ENCODE data around the gene PCDHA1. TPM values are rescaled to one million over a fixed set of nuclear protein-coding genes. Genes with fewer than 3 reads are reported as not detected.
"Not testable (repeated sequence)": the region's sequence is repeated elsewhere in the genome, so short reads cannot be mapped to it uniquely, and the experiment has no call there.

The PCDHA1 gene
- total and polyA plus RNA-seq, 9 of the 15 experiments (the other 6 are each of a cell fraction or from before 2014, with no cell fraction given): not detected

GRCh38 chr5:140875085-140876065, 89.4 kb downstream of the PCDHA1 start, which contains the start of gene PCDHA12 (continued):
- TF ChIP-seq ZNF609 (CRISPR knock-in tag; IDR thresholded peaks at IDR 0.05; ENCODE audit: borderline replicate concordance) (no peak), FOXO4 (CRISPR knock-in tag; IDR thresholded peaks at IDR 0.05) (no peak)

- H3K4me1 ChIP-seq (replicated peaks in 1 of 2; ENCODE audit: control insufficient read depth in 2 of 2, insufficient read depth in 2 of 2, low read length in 2 of 2); H4K20me1 ChIP-seq (replicated peaks; ENCODE audit: control insufficient read depth, insufficient read depth, low read length); H3K9ac ChIP-seq (ENCODE audit: insufficient read depth in 1 of 2, low read depth in 2 of 2, low read length in 2 of 2); H3K36me3 ChIP-seq (ENCODE audit: control insufficient read depth, insufficient read depth, low read length); in situ Hi-C loops (cut with MboI); intact Hi-C loops (cut with micrococcal nuclease); BruUV-seq (replicated peaks); H3K79me2 ChIP-seq (ENCODE audit: control insufficient read depth, insufficient read depth, low read length); ATAC-seq; H3K9me3 ChIP-seq (replicated peaks; ENCODE audit: control insufficient read depth, insufficient read depth, low read depth, low read length); H3K27ac ChIP-seq (ENCODE audit: extremely low read depth, low read depth, low read length); H3K4me3 ChIP-seq; FAIRE-seq; DNase-seq (ENCODE audit: extremely low read depth in 1 of 4, low spot score in 3 of 4); H3K9me1 ChIP-seq (ENCODE audit: control insufficient read depth, insufficient read depth, low read length); CTCF ChIA-PET (ENCODE audit: low intra/inter-chr PET ratio); H2AFZ ChIP-seq (ENCODE audit: low read depth, low read length); H3K27me3 ChIP-seq (ENCODE audit: control insufficient read depth in 2 of 2, insufficient read depth in 2 of 2, low read length in 2 of 2); H3K4me2 ChIP-seq (ENCODE audit: insufficient read depth, low read length); POLR2A ChIA-PET: not testable (repeated sequence)
- 46% methylated on average over 55 of the region's 80 CpGs for WGBS (ENCODE audit: insufficient coverage, low coverage, missing lambda C conversion rate)
These were observed 90.8 kb downstream of the PCDHA1 start for GRCh38 chr5:140876541-140877261.

All from K562 (cell line).